OCI-LY3 (cell line): ENCODE results near the gene ZNF77.
"Not testable (repeated sequence)": the region's sequence is repeated elsewhere in the genome, so short reads cannot be mapped to it uniquely, and the experiment has no call there.

Experiments
- H2AFZ ChIP-seq: fragments of 200-600, 300-600 bp; shearing (Covaris generic); 2 replicates; pipeline ENCODE4 v1.6.0; 2014; ENCODE audit warnings: antibody characterized with exemption, low read depth, low read length
- H3K27ac ChIP-seq: fragments of 200-600, 300-600 bp; sonication (generic); 2 replicates; pipeline ENCODE4 v1.5.1; 2014; ENCODE audit warnings: mild to moderate bottlenecking, low read length, moderate library complexity, mixed read lengths
- H3K27me3 ChIP-seq: fragments of 200-600, 300-600 bp; sonication (generic); 2 replicates; pipeline ENCODE4 v1.6.1; 2014; ENCODE audit warnings: low read depth, low read length, mixed read lengths
- H3K36me3 ChIP-seq: fragments of 200-600, 300-600 bp; sonication (generic); replicated peaks from 2 replicates; pipeline ENCODE3; 2014; ENCODE audit warnings: low read depth, low read length, mixed read lengths
- H3K4me1 ChIP-seq: fragments of 300-600, 200-600 bp; sonication (generic); 2 replicates; pipeline ENCODE4 v1.6.1; 2014; ENCODE audit warnings: low read length, mixed read lengths
- H3K4me2 ChIP-seq: fragments of 200-600, 300-600 bp; sonication (generic); 2 replicates; pipeline ENCODE4 v1.6.1; 2014; ENCODE audit warnings: low read length, mixed read lengths
- H3K4me3 ChIP-seq: fragments of 300-600, 200-600 bp; sonication (generic); 2 replicates; pipeline ENCODE4 v1.5.1; 2014; ENCODE audit warnings: antibody characterized with exemption, mild to moderate bottlenecking, low read length, moderate library complexity
- H3K79me2 ChIP-seq: fragments of 300-600, 200-600 bp; shearing (Covaris generic); 2 replicates; pipeline ENCODE4 v1.6.1; 2014; ENCODE audit warnings: mild to moderate bottlenecking, low read length, mixed read lengths
- H3K9ac ChIP-seq: fragments of 300-600, 200-600 bp; shearing (Covaris generic); 2 replicates; pipeline ENCODE4 v1.6.0; 2014; ENCODE audit warnings: mild to moderate bottlenecking, low read length, moderate library complexity
- H3K9me3 ChIP-seq: fragments of 200-600, 300-600 bp; shearing (Covaris generic); 2 replicates; pipeline ENCODE4 v1.6.1; 2014; ENCODE audit warnings: low read length, mixed read lengths; ENCODE audit not compliant: insufficient read depth
- H4K20me1 ChIP-seq: fragments of 200-600, 300-600 bp; sonication (generic); 2 replicates; pipeline ENCODE4 v1.6.1; 2016; ENCODE audit warnings: low read length, mixed read lengths; ENCODE audit not compliant: insufficient read depth
- CTCF ChIP-seq: fragments of 200-600, 300-600 bp; sonication (generic); IDR thresholded peaks from 2 replicates; pipeline ENCODE4 v1.5.1; 2014; ENCODE audit warnings: antibody characterized with exemption, low read length, low read depth
- EZH2phosphoT487 ChIP-seq: fragments of 200-600 bp; shearing (Covaris generic); IDR thresholded peaks from 2 replicates; pipeline ENCODE4 v1.6.1; 2018; ENCODE audit warnings: antibody characterized with exemption, mixed run types, low read depth

ZNF77 gene

GRCh38 chr19:2917275-2918184, 27.2 kb downstream of the ZNF77 start:
- no peaks in the 10 kb centered on the region for H3K4me1 ChIP-seq
- H3K9me3 ChIP-seq: no peaks in the 10 kb centered on the region
- no peak overlapping the region for H3K27ac ChIP-seq
- no peak overlapping the region for H3K4me2 ChIP-seq
- no peaks in the 10 kb centered on the region for H4K20me1 ChIP-seq
- no peak overlapping the region for H2AFZ ChIP-seq
- H3K36me3 ChIP-seq: peaks cover 54% of the 10 kb centered on the region
- no peak overlapping the region for H3K4me3 ChIP-seq
- no peaks in the 10 kb centered on the region for H3K79me2 ChIP-seq
- H3K9ac ChIP-seq: no peak overlapping the region
- no peak for TF ChIP-seq CTCF
- TF ChIP-seq EZH2phosphoT487: no peak
- no peaks in the 10 kb centered on the region for H3K27me3 ChIP-seq

GRCh38 chr19:2912306-2912705, 32.5 kb downstream of the ZNF77 start:
- no peak overlapping the region for H3K4me3 ChIP-seq
- TF ChIP-seq CTCF (no peak), EZH2phosphoT487 (no peak)
- H3K27ac ChIP-seq: no peak overlapping the region
- no peaks in the 10 kb centered on the region for H3K27me3 ChIP-seq
- no peaks in the 10 kb centered on the region for H3K4me1 ChIP-seq
- no peak overlapping the region for H3K9ac ChIP-seq
- H3K4me2 ChIP-seq: no peak overlapping the region
- H3K36me3 ChIP-seq: peaks cover 36% of the 10 kb centered on the region
- peaks cover 19% of the 10 kb centered on the region for H3K79me2 ChIP-seq
- H2AFZ ChIP-seq: no peak overlapping the region
- H4K20me1 ChIP-seq: no peaks in the 10 kb centered on the region
- no peaks in the 10 kb centered on the region for H3K9me3 ChIP-seq

- H4K20me1 ChIP-seq: 0 out of 2 replicates have a peak, but pooled peaks cover 4% of the 10 kb centered on the region
- H2AFZ ChIP-seq: no peak overlapping the region
- peaks cover 62% of the 10 kb centered on the region for H3K79me2 ChIP-seq
- H3K4me2 ChIP-seq: no peak overlapping the region
- H3K27me3 ChIP-seq: no peaks in the 10 kb centered on the region
- no peak overlapping the region for H3K9ac ChIP-seq
- H3K4me1 ChIP-seq: peaks cover 3% of the 10 kb centered on the region; the same call in 1 of the 2 replicates
- TF ChIP-seq CTCF (no peak), EZH2phosphoT487 (no peak)
- no peak overlapping the region for H3K4me3 ChIP-seq
- H3K36me3 ChIP-seq: no peaks in the 10 kb centered on the region
- H3K9me3 ChIP-seq: no peaks in the 10 kb centered on the region
- H3K27ac ChIP-seq: no peak overlapping the region
Measured at GRCh38 chr19:2906631-2907195, 38.1 kb downstream of the ZNF77 start.

- H3K9me3 ChIP-seq: no peaks in the 10 kb centered on the region
- H3K79me2 ChIP-seq: peaks cover 66% of the 10 kb centered on the region
- no peaks in the 10 kb centered on the region for H3K27me3 ChIP-seq
- H3K9ac ChIP-seq: no peak overlapping the region
- no peak overlapping the region for H3K4me2 ChIP-seq
- no peaks in the 10 kb centered on the region for H3K36me3 ChIP-seq
- TF ChIP-seq EZH2phosphoT487 (no peak), CTCF (no peak)
- no peak overlapping the region for H3K4me3 ChIP-seq
- H3K27ac ChIP-seq: no peak overlapping the region
- H4K20me1 ChIP-seq: 0 out of 2 replicates have a peak, but pooled peaks cover 4% of the 10 kb centered on the region
- H3K4me1 ChIP-seq: peaks cover 6% of the 10 kb centered on the region
- H2AFZ ChIP-seq: no peak overlapping the region
Measured at GRCh38 chr19:2905918-2906519, 38.8 kb downstream of the ZNF77 start.

GRCh38 chr19:2903326-2903725, 41.4 kb downstream of the ZNF77 start:
- H3K27ac ChIP-seq, H2AFZ ChIP-seq, H3K9me3 ChIP-seq, H3K4me1 ChIP-seq, H3K36me3 ChIP-seq, H3K4me3 ChIP-seq, H3K27me3 ChIP-seq, H4K20me1 ChIP-seq, H3K9ac ChIP-seq, H3K4me2 ChIP-seq: not testable (repeated sequence)
- peaks cover 56% of the 10 kb centered on the region for H3K79me2 ChIP-seq
